NB4 (cell line): ENCODE results near the gene AGBL4.

Source experiments
- DNase-seq: peaks from one replicate; pipeline ENCODE4 v3.0.0; 2010; ENCODE audit warnings: low read depth
- H3K4me3 ChIP-seq: one replicate; pipeline ENCODE4 v1.5.1; 2011; ENCODE audit warnings: mild to moderate bottlenecking, low read depth, low read length, moderate library complexity
- CTCF ChIP-seq: IDR thresholded peaks from one replicate; pipeline ENCODE4 v1.5.1; 2012; ENCODE audit warnings: low read depth, low read length
- MAX ChIP-seq: IDR thresholded peaks from 2 replicates; pipeline ENCODE4 v1.6.1; 2011; ENCODE audit warnings: low read depth, low read length
- MYC ChIP-seq: IDR thresholded peaks from 2 replicates; pipeline ENCODE4 v1.6.1; 2011; ENCODE audit warnings: low read depth, low read length
- POLR2A ChIP-seq: IDR thresholded peaks from 2 replicates; pipeline ENCODE4 v1.6.1; 2011; ENCODE audit warnings: mild to moderate bottlenecking; ENCODE audit not compliant: insufficient read length; ENCODE audit errors: extremely low read depth

The AGBL4 gene

GRCh38 chr1:49424782-49425181 is 599.0 kb downstream of the AGBL4 start:
- TF ChIP-seq POLR2A (no peak), CTCF (no peak), MYC (no peak)
- no peak for DNase-seq
- H3K4me3 ChIP-seq = no peak overlapping the region

- no peak for DNase-seq
- TF ChIP-seq CTCF = no peak
- no peak for TF ChIP-seq MYC
- no peak for TF ChIP-seq POLR2A
- no peak for TF ChIP-seq MAX
- no peak overlapping the region for H3K4me3 ChIP-seq
Measured at GRCh38 chr1:49416758-49417157, 607.0 kb downstream of the AGBL4 start.

- no peak for DNase-seq
- TF ChIP-seq MAX (no peak), CTCF (no peak), POLR2A (no peak), MYC (no peak)
- no peak overlapping the region for H3K4me3 ChIP-seq
Measured at GRCh38 chr1:49408346-49408745, 615.4 kb downstream of the AGBL4 start.

- no peak overlapping the region for H3K4me3 ChIP-seq
- no peak for TF ChIP-seq MAX
- DNase-seq = no peak
Measured at GRCh38 chr1:49397086-49397485, 626.7 kb downstream of the AGBL4 start.

- DNase-seq = no peak
- no peak overlapping the region for H3K4me3 ChIP-seq
- TF ChIP-seq MYC = no peak
- no peak for TF ChIP-seq MAX
- no peak for TF ChIP-seq CTCF
- TF ChIP-seq POLR2A = no peak
Measured at GRCh38 chr1:49394200-49394599, 629.6 kb downstream of the AGBL4 start.

GRCh38 chr1:49389699-49390098 is 634.1 kb downstream of the AGBL4 start:
- no peak for TF ChIP-seq MAX
- TF ChIP-seq POLR2A = no peak
- TF ChIP-seq MYC = no peak
- TF ChIP-seq CTCF = no peak
- no peak overlapping the region for H3K4me3 ChIP-seq
- no peak for DNase-seq

- DNase-seq = no peak
- TF ChIP-seq MYC = no peak
- no peak for TF ChIP-seq CTCF
- TF ChIP-seq POLR2A = no peak
- TF ChIP-seq MAX = no peak
- no peak overlapping the region for H3K4me3 ChIP-seq
Measured at GRCh38 chr1:49364676-49365075, 659.1 kb downstream of the AGBL4 start.
